Ectodermal cell (in vitro differentiated cells): Measurements from ENCODE around the gene MAP2K1.
"Not testable (repeated sequence)": the region's sequence is repeated elsewhere in the genome, so short reads cannot be mapped to it uniquely, and the experiment has no call there.

Experiments
- H3K27ac ChIP-seq: 2 replicates; pipeline ENCODE4 v1.7.0; 2013; ENCODE audit warnings: mild to moderate bottlenecking, low read depth, low read length; ENCODE audit not compliant: insufficient read depth, poor library complexity, severe bottlenecking
- H3K27me3 ChIP-seq: 2 replicates; pipeline ENCODE4 v1.7.0; 2013; ENCODE audit warnings: mild to moderate bottlenecking, low read length; ENCODE audit not compliant: insufficient read depth, control insufficient read depth, poor library complexity, severe bottlenecking
- H3K36me3 ChIP-seq: one replicate; pipeline ENCODE4 v1.7.0; 2013; ENCODE audit warnings: low read length; ENCODE audit not compliant: control insufficient read depth, insufficient read depth
- H3K4me1 ChIP-seq: one replicate; pipeline ENCODE4 v1.7.0; 2013; ENCODE audit warnings: low read length; ENCODE audit not compliant: control insufficient read depth, insufficient read depth
- H3K4me3 ChIP-seq: 2 replicates; pipeline ENCODE4 v1.7.0; 2013; ENCODE audit warnings: low read depth, low read length, control low read depth; ENCODE audit not compliant: insufficient read depth
- H3K9me3 ChIP-seq: 2 replicates; pipeline ENCODE4 v1.7.0; 2013; ENCODE audit warnings: mild to moderate bottlenecking, low read length, moderate library complexity; ENCODE audit not compliant: control insufficient read depth
- WGBS, 2 experiments: methylation state at CpG; one replicate each; pipeline ENCODE4 v1.1.7; 2013; ENCODE audit warnings: missing lambda C conversion rate in 2 of 2; 5-methylcytosine and 5-hydroxymethylcytosine counted together

MAP2K1 gene

DNA sequence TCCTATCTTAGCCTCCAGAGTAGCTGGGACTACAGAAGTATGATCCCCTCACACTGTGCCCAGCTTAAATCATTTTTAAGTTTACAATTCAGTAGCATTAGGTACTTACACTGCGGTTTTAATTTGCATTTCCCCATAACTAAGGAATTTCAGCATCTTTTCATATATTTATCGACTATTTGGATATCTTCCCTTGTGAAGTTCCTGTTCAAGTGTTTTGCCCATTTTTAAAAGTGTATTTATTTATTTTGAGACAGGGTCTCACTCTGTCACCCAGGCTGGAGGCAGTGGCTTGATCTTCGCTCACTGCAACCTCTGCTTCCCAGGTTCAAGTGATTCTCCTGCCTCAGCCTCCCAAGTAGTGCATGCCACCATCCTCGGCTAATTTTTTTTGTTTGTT, 12.5 kb upstream of the MAP2K1 start:
- H3K4me1 ChIP-seq, result no peaks in the 10 kb centered on the region
- H3K9me3 ChIP-seq, result no peaks in the 10 kb centered on the region
- no peak overlapping the region for H3K4me3 ChIP-seq
- H3K36me3 ChIP-seq, result no peaks in the 10 kb centered on the region
- H3K27ac ChIP-seq, result no peak overlapping the region
- no peaks in the 10 kb centered on the region for H3K27me3 ChIP-seq
- 94 to 96% methylated on average over 4 of the region's 4 CpGs for WGBS, 2 experiments

DNA sequence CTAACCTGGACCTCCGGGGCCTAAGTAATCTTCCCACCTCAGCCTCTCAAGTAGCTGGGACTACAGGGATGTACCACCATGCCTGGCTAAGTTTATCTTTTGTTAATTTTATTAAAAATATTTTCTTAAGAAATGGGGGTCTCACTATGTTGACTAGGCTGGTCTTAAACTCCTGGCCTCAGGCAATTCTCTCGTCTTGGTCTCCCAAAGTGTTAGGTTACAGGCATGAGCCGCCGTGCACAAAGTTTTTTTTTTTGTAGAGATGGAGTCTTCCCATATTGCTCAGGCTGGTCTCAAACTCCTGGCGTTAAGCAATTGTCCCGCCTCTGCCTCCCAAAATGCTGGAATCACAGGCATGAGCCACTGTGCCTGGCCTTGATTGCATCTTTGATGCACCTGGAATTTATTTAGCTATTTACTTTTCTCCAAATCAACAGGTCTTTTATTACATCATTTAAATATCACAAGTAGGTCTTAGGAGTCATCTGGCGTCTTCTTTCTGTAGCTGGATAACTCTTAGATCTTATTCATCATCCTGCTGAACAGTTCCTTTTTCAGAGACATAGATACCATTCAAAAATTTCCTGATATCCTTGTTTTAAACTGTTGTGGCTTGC, 7.8 kb upstream of the MAP2K1 start:
- Histone ChIP-seq H3K4me3 (no peak overlapping the region), H3K9me3 (no peaks in the 10 kb centered on the region), H3K36me3 (no peaks in the 10 kb centered on the region), H3K27ac (no peak overlapping the region), H3K4me1 (no peaks in the 10 kb centered on the region), H3K27me3 (no peaks in the 10 kb centered on the region)
- WGBS, 2 experiments, result 83 to 93% methylated on average over 7 of the region's 7 CpGs

DNA sequence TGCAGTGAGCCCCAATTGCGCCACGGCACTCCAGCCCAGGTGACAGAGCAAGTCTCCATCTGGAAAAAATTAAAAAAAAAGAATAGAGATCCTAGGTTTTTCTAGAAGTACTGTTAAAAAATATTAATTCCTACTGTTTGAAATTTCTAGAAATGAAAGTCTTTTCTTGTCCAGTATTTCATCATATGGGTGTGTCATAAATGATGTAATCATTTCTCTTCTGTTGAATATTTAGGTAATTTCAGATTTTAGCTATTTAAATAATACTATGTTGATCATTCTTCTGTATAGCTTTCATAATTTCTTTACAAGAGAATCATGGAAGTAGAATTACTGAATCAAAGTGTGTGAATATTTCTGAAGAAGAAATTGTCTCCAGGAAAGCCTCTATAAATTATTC, 5.3 kb upstream of the MAP2K1 start:
- not testable (repeated sequence) for H3K9me3 ChIP-seq, H3K4me1 ChIP-seq, H3K27ac ChIP-seq, H3K36me3 ChIP-seq, H3K4me3 ChIP-seq, H3K27me3 ChIP-seq
- WGBS, 2 experiments, result 93% methylated on average over 2 of the region's 2 CpGs

DNA sequence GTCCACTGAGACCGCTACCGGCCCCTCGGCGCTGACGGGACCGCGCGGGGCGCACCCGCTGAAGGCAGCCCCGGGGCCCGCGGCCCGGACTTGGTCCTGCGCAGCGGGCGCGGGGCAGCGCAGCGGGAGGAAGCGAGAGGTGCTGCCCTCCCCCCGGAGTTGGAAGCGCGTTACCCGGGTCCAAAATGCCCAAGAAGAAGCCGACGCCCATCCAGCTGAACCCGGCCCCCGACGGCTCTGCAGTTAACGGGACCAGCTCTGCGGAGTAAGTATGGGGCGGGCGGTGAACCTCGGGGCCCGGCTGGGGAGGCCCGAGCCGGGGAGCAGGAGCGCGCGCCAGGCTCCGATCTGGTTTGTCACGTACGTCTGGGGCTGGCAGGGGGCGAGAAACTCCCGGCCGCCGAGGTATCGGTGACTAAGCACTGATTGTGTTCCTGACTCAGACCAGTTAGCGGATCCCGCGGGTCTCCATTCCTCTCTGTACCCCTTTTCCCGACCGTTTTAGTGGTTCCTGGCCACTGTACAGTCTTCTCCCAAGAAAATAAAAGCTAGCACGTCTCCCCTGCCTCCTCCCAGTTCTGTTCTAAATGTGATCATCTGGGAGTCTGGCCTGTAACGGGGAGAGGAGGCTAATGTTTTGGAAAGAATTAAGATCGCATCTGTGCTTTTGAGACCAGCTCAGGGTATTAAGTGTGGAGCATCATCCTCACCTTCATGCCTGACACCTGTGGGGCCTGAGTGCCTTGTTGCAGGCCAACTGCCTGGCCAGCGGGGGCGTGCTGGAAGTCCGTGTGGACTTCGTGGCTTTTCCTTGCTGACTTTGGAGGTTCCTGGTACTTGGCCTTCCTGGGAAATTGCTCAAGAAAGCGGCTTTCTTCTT, 691 bp downstream of the MAP2K1 start:
- Histone ChIP-seq H3K27ac (no peak overlapping the region), H3K4me3 (peak overlapping the region; percentile 88), H3K27me3 (no peaks in the 10 kb centered on the region), H3K36me3 (no peaks in the 10 kb centered on the region), H3K4me1 (no peaks in the 10 kb centered on the region), H3K9me3 (no peaks in the 10 kb centered on the region)
- WGBS, 2 experiments, result 1% methylated on average over 62 of the region's 62 CpGs

DNA sequence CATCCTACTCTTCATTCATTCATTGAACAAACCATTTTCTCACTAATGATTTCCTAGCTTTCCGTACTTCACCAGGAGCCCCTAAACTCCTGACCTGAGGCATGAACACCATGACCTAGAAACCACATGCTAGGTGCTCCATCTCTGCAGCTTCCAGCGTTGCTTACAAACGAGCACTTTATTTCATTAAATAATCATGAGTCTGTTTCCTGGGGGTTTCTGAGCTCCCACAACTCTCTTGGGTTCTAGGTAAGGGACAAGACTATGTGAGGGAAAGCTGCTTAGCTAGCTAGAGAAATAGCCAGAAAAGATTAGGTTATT, 1.3 kb downstream of the MAP2K1 start:
- 28 to 52% methylated on average over 3 of the region's 3 CpGs for WGBS, 2 experiments
- H3K4me3 ChIP-seq, result peak overlapping the region; percentile 88
- H3K4me1 ChIP-seq, result no peaks in the 10 kb centered on the region
- no peaks in the 10 kb centered on the region for H3K36me3 ChIP-seq
- no peaks in the 10 kb centered on the region for H3K27me3 ChIP-seq
- no peak overlapping the region for H3K27ac ChIP-seq
- H3K9me3 ChIP-seq, result no peaks in the 10 kb centered on the region

DNA sequence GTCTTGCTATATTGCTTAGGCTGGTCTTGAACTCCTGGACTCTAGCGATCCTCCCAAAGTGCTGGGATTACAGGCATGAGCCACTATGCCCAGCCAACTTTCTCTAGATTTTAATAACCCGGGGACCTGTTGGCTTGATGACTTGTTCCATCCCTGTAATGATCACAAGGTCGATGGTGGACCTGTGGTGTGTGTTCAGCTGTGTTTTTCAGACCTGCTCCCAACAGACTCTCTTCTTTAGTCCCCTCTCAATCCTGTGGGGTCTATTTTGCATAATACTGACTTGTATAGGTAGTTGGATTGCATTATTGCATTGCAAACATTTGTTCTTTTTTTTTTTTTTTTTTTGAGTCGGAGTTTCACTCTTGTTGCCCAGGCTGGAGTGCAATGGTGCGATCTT, 1.9 kb downstream of the MAP2K1 start:
- Histone ChIP-seq H3K9me3 (no peaks in the 10 kb centered on the region), H3K36me3 (no peaks in the 10 kb centered on the region), H3K4me1 (no peaks in the 10 kb centered on the region), H3K27me3 (no peaks in the 10 kb centered on the region), H3K27ac (no peak overlapping the region), H3K4me3 (no peak overlapping the region)
- WGBS, 2 experiments, result 83 to 93% methylated on average over 5 of the region's 5 CpGs

DNA sequence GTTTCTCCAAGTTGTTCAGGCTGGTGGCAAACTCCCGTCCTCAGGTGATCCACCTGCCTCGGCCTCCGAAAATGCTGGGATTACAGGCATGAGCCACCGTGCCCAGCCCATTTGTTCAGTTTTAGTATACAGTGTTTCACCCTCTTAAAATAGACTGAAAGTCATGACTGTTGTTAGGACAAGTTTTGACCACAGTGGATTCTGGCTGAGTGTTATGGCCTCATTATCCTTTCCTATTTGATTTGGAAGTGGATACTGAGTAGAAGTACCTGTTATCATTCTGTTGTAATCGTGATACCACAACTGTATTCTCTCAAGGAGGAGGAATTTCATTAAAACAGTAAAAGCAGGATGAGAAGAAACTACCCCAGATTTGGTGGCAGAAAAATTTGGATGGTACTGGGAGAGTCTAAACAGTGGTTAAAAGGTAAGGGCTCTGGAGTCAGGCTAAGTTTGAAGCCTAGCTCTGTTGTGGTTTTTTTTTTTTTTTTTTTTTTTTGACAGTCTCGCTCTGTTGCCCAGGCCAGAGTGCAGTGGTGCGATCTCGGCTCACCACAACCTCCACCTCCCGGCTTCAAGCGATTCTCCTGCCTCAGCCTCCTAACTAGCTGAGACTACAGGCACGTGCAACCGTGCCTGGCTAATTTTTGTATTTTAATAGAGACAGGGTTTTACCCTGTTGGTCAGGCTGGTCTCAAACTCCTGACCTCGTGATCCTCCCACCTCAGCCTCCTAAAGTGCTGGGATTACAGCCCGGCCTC, 2.6 kb downstream of the MAP2K1 start:
- no peaks in the 10 kb centered on the region for H3K4me1 ChIP-seq
- no peaks in the 10 kb centered on the region for H3K9me3 ChIP-seq
- 91% methylated on average over 14 of the region's 14 CpGs for WGBS, 2 experiments
- no peak overlapping the region for H3K4me3 ChIP-seq
- H3K36me3 ChIP-seq, result no peaks in the 10 kb centered on the region
- H3K27me3 ChIP-seq, result no peaks in the 10 kb centered on the region
- no peak overlapping the region for H3K27ac ChIP-seq

DNA sequence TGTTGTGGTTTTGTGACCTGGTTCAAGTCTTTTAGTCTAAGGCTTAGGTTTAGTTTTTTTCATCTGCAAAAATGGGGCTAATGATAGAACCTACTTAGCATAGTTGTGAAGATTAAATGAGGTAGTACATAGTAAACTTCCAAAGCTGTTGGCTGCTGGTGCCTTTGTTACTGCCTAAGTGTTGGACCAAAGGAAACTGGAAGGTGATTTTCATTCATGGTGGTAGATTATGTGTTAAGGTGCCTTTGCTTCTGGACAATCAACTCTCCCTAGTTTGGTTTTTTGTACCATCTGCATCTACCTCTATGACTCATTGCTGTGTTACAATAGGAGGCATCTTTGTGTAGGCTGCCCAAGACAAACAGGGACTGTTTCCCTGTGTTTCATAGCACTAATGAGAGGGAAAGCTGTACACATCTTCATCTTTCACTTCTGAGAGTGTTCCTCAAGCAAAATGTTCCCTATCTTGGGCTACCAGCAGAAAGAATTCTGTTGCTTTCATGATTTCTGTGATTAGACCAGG, 3.2 kb downstream of the MAP2K1 start:
- H3K4me3 ChIP-seq, result no peak overlapping the region
- no peaks in the 10 kb centered on the region for H3K9me3 ChIP-seq
- H3K27me3 ChIP-seq, result no peaks in the 10 kb centered on the region
- no peaks in the 10 kb centered on the region for H3K4me1 ChIP-seq
- no peak overlapping the region for H3K27ac ChIP-seq
- no peaks in the 10 kb centered on the region for H3K36me3 ChIP-seq

DNA sequence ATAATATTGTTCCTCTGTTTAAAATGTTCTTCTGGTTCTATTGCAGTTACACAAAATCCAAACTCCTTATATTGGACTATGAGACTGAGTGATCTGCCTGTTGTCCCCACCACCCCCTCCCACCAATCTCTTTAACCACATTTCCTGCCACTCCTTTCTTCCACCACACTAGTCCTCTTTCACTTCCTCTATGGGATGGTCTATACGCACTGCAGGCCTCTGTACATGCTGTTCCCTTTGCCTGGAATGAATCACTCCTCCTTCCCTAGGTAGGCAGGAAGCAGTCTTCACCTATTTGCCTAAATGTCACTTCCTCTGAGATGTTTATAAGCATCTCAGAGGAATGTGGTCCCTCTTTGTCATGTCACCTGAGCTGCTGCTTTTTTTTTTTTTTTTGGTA, 4.0 kb downstream of the MAP2K1 start:
- no peak overlapping the region for H3K27ac ChIP-seq
- no peaks in the 10 kb centered on the region for H3K4me1 ChIP-seq
- no peaks in the 10 kb centered on the region for H3K27me3 ChIP-seq
- 76 to 91% methylated on average over 1 of the region's 1 CpG for WGBS, 2 experiments
- H3K4me3 ChIP-seq, result no peak overlapping the region
- H3K36me3 ChIP-seq, result no peaks in the 10 kb centered on the region
- H3K9me3 ChIP-seq, result no peaks in the 10 kb centered on the region

DNA sequence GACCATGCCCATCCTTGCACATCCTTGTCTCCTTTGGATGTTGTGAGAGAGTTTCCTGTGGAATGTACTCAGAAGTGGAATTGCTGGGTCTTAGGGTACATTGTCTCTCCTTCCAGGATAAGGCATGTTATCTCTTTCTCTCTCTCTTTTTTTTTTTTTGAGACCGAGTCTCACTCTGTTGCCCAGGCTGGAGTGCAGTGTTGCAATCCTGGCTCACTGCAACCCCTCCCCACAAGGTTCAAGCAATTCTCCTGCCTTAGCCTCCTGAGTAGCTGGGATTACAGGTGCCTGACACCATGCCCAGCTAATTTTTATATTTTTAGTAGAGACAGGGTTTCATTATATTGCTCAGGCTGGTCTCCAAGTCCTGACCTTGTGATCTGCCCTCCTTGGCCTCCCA, 6.3 kb downstream of the MAP2K1 start:
- H3K27ac ChIP-seq, H3K4me1 ChIP-seq, H3K36me3 ChIP-seq, H3K9me3 ChIP-seq, H3K4me3 ChIP-seq, H3K27me3 ChIP-seq: not testable (repeated sequence)
- 90 to 94% methylated on average over 1 of the region's 1 CpG for WGBS, 2 experiments
